Inferior parietal cortex (tissue), 1 donor: ENCODE results near the gene ALX1.
"Not testable (repeated sequence)": the region's sequence is repeated elsewhere in the genome, so short reads cannot be mapped to it uniquely, and the experiment has no call there.

Experiments used
- DNase-seq: peaks from one replicate; pipeline ENCODE4 v3.0.0-alpha.2; 2016; ENCODE audit errors: extremely low spot score

Gene ALX1

DNA sequence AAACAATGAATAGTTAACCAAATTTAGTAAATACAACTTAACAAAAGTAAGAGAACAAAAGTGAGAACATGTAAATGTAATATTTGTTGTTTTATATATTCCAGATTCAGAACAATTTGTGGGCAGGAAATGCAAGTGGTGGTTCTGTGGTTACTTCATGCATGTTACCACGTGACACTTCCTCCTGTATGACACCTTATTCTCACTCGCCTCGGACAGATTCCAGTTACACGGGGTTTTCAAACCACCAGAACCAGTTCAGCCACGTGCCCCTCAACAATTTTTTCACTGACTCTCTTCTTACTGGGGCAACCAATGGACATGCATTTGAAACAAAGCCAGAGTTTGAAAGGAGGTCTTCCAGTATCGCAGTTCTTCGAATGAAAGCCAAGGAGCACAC lies 21.0 kb downstream of the ALX1 start:
- DNase-seq, result no peak

DNA sequence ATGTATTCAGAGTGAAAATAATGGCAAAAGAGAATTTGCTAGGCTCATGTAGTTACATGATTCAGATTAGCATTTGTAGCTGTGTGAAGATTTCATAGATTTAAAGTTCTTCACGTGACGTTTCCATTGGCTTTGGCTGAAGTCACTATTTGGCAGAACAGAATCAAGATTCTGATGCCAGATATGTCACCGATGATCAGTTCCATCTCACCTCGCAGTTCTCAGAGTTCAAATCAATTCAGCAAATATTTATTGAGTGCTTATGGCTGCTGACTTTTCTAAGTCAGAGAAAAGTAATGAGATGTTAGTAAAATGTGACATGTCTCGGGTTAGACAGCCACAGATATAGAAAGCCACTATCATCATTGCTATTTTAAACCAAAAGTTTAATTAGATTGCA lies 28.4 kb downstream of the ALX1 start:
- no peak for DNase-seq

DNA sequence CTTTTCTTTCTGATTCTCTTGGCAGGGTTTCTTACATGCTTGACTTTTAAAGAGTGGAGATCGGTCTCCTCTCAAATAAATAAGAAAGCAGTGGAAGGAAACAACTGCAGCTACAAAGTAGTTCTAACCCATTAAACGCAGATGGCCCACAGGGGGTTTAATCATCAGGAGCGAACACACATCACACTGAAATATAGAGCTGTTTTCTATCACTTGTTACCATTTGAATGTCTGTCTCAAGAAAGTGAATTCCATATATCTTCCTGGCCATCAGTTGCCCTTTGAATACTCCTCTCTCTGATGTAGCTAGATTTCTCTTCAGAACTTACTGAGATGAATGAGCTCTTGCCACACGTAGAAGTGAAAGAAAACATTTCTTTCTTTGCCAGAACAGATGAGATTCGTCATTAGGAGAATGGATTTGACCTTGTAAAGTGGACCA lies 29.1 kb downstream of the ALX1 start:
- DNase-seq, result no peak

- DNase-seq, result no peak
These were observed 30.0 kb downstream of the ALX1 start for GRCh38 chr12:85310025-85310424.

DNA sequence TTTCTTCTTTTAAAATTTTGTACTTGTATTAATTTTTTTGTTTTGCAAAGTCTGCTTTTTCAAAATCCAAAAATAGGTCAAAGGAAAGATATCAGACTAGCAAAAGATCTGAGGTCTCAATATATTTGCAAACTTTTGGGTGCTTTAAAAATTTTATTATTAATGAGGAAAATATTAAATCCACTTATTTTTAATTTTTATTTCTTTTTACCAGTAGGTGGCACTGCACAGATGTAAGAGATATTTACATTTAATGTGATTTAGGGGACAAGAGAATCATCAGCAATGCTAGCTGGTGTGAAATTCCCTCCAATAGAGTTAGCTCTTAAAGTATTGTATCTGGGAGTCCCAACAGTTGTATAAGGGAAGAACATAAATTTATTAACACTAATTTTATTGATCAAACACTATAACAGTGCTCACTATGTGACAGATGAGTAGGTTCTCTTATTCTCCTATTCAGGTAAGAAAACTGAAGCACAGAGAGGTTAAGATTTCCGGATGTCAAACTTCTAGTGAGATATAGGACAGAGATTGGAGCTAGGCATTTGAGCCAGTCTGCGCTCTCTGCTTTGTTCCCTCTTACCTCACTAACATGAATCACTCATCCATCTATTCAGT lies 30.5 kb downstream of the ALX1 start:
- no peak for DNase-seq

DNA sequence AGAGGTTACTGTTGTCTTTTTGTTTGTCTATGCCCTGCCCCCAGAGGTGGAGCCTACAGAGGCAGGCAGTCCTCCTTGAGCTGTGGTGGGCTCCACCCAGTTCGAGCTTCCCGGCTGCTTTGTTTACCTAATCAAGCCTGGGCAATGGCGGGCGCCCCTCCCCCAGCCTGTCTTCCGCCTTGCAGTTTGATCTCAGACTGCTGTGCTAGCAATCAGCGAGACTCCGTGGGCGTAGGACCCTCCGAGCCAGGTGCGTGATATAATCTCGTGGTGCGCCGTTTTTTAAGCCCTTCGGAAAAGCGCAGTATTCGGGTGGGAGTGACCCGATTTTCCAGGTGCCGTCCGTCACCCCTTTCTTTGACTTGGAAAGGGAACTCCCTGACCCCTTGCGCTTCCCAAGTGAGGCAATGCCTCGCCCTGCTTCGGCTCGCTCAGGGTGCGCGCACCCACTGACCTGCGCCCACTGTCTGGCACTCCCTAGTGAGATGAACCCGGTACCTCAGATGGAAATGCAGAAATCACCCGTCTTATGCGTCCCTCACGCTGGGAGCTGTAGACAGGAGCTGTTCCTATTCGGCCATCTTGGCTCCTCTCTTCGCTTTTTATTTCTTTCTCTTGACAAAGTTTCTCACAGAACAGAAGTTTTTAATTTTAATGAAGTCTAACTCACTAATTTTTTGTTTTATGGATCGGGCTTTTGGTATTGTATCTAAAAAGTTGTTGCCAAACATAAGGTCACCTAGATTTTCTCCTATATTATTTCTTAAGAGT lies 38.0 kb downstream of the ALX1 start:
- DNase-seq, result not testable (repeated sequence)

DNA sequence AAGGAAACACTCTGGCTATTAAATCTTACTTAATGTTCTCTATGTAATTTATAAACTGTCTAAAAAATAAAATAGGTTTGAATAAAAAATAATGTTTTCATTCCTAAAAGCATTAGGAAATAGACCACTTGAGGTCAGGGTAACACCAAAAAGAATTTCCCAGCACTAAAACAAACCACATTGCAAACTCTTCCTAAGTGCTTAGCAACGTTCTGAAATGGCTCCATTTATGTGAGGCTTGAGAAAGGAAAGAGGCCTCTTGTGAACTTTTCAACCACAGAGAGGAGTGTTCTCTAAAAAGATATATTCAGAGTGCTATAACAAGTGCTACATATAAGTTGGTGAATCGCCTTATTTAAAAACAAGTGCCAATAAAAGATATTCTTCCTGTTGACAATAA lies 42.7 kb downstream of the ALX1 start:
- DNase-seq, result no peak

DNA sequence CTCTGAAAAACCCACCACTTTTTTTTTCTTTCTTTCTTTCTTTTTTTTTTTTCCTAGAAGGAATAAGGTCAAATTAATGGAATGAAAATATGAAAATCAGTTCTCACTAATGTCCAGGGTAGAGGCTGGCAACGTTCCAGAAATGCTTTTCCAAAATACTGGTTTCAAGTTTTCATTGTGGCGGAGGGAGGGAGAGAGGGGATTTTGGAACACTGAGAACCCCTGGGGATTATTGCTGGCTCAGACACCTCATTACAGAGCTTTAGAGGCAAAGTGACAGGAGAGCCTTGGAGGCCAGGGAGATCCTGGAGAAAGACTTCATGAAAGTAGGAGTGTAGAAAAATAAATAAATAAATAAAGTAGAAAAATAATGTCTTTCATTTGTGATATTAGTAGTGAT lies 45.4 kb downstream of the ALX1 start:
- no peak for DNase-seq

- DNase-seq, result no peak
These were observed 49.9 kb downstream of the ALX1 start for GRCh38 chr12:85329913-85330312.

DNA sequence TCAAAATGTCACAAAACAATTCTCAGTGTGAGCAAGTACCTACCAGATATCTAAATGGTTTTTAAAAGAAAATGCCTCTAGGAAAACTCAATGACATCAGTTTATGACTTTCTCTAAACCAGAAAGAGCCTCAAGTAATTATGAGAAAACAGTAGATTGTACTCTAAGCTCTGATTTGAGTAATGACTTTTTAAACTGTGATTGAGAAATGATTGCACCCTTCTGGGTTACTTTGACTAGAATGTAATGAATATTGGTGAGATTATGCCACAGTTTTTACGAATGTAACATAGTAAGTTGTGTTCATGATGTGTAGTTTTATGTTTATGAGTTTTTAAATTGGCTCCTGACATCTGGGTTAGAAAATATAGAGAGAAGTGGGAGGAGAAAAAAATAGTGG lies 68.8 kb downstream of the ALX1 start:
- DNase-seq, result no peak

- DNase-seq, result no peak
These were observed 70.3 kb downstream of the ALX1 start for GRCh38 chr12:85350356-85350755.
